ENCODE data around the gene MICA.
"Not testable (repeated sequence)": the region's sequence is repeated elsewhere in the genome, so short reads cannot be mapped to it uniquely, and the experiment has no call there.

Gene MICA

GRCh38 chr6:31441365-31442267 is 38.2 kb downstream of the MICA start:
- peak; percentile 72 for DNase-seq (ENCODE audit: extremely low spot score)
- POLR2A ChIA-PET = interaction anchor here (0.9 to 1.4 kb wide), 4 partner anchors 41 to 53 kb away, joined by 3 to 9 read pairs (median 6); no protein-coding TSS in a partner anchor
- no peak for TF ChIP-seq SP1 (IDR thresholded peaks at IDR 0.05)
- TF ChIP-seq NFRKB (IDR thresholded peaks at IDR 0.05) = no peak
- no peak for TF ChIP-seq FOXK2 (IDR thresholded peaks at IDR 0.05)
- no peak for TF ChIP-seq FOXA1 (IDR thresholded peaks at IDR 0.05)
- no peak for TF ChIP-seq FOXM1 (IDR thresholded peaks at IDR 0.05; ENCODE audit: borderline replicate concordance)
- no peak for TF ChIP-seq CTBP1 (IDR thresholded peaks at IDR 0.05; ENCODE audit: borderline replicate concordance)
- no peak for TF ChIP-seq BHLHE40 (IDR thresholded peaks at IDR 0.05; ENCODE audit: borderline replicate concordance)
- no peak for TF ChIP-seq SUZ12 (IDR thresholded peaks at IDR 0.05)
- TF ChIP-seq ZNF384 (IDR thresholded peaks at IDR 0.05) = no peak
- no peak for TF ChIP-seq ARNT (IDR thresholded peaks at IDR 0.05)
- TF ChIP-seq ELF4 (IDR thresholded peaks at IDR 0.05) = no peak
- TF ChIP-seq PKNOX1 (IDR thresholded peaks at IDR 0.05) = no peak
- no peak for TF ChIP-seq HDGF (IDR thresholded peaks at IDR 0.05; ENCODE audit: borderline replicate concordance)
- no peak for TF ChIP-seq LEF1 (IDR thresholded peaks at IDR 0.05; ENCODE audit: borderline replicate concordance)
- CTCF ChIA-PET = interaction anchor here (0.6 to 1.6 kb wide), 11 partner anchors 10 to 784 kb away, joined by 3 to 17 read pairs (median 4); partner anchors contain the start of gene MICA

DNA sequence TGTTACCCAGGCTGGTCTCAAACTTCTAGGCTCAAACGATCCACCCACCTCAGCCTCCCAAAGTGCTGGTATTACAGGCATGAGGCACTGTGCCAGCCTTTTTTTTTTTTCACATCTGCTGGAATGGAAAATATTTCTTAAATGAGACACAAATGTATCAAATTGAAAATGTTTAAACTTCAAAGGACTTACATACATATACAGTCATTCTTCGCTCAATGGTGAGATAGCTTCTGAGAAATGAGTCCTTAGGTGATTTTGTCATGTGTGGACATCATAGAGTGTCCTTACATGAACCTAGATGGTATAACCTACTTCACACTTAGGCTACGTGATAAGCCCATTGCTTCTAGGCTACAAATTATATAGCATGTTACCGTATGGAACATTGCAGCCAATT is 43.1 kb downstream of the MICA start:
- ChIA-PET CTCF (no interaction called here), POLR2A (no interaction called here)
- no peak for TF ChIP-seq FOXA1 (IDR thresholded peaks at IDR 0.05)
- TF ChIP-seq ELF4 (IDR thresholded peaks at IDR 0.05) = no peak
- no peak for TF ChIP-seq ARNT (IDR thresholded peaks at IDR 0.05)
- TF ChIP-seq ZNF384 (IDR thresholded peaks at IDR 0.05) = no peak
- TF ChIP-seq SUZ12 (IDR thresholded peaks at IDR 0.05) = no peak
- no peak for TF ChIP-seq NFRKB (IDR thresholded peaks at IDR 0.05)
- no peak for TF ChIP-seq FOXK2 (IDR thresholded peaks at IDR 0.05)
- TF ChIP-seq L3MBTL2 (conservative IDR thresholded peaks at IDR 0.05) = no peak
- TF ChIP-seq BHLHE40 (IDR thresholded peaks at IDR 0.05; ENCODE audit: borderline replicate concordance) = no peak
- TF ChIP-seq TARDBP (IDR thresholded peaks at IDR 0.05) = no peak
- TF ChIP-seq SP1 (IDR thresholded peaks at IDR 0.05) = no peak
- no peak for DNase-seq (ENCODE audit: extremely low spot score)

GRCh38 chr6:31446999-31447789 is 43.8 kb downstream of the MICA start:
- CTCF ChIA-PET; POLR2A ChIA-PET; DNase-seq (ENCODE audit: extremely low spot score): not testable (repeated sequence)

DNA sequence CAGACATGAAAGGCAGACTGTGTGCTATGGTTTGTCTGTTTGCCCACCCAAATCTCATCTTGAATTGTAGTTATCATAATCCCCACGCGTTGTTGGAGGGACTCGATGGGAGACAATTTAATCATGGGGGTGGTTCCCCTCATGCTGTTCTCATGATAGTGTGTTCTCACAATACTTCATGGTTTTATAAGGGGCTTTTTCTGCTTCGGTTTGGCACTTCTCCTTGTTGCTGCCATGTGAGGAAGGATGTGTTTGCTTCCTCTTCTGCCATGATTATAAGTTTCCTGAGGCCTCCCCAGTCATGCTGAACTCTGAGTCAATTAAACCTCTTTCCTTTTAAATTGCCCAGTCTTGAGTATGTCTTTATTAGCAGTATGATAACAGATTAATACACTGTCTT is 47.4 kb downstream of the MICA start:
- POLR2A ChIA-PET = no interaction called here
- CTCF ChIA-PET = interaction anchor here (0.5 kb wide), 1 partner anchor 774 kb away, joined by 3 read pairs; no protein-coding TSS in a partner anchor
- no peak for DNase-seq (ENCODE audit: extremely low spot score)
- TF ChIP-seq FOXA1 (IDR thresholded peaks at IDR 0.05) (no peak), L3MBTL2 (conservative IDR thresholded peaks at IDR 0.05) (no peak), CTBP1 (IDR thresholded peaks at IDR 0.05; ENCODE audit: borderline replicate concordance) (no peak), FOXM1 (IDR thresholded peaks at IDR 0.05; ENCODE audit: borderline replicate concordance) (no peak), BHLHE40 (IDR thresholded peaks at IDR 0.05; ENCODE audit: borderline replicate concordance) (no peak), LEF1 (IDR thresholded peaks at IDR 0.05; ENCODE audit: borderline replicate concordance) (no peak), ELF4 (IDR thresholded peaks at IDR 0.05) (no peak), NFRKB (IDR thresholded peaks at IDR 0.05) (no peak), PKNOX1 (IDR thresholded peaks at IDR 0.05) (no peak), SP1 (IDR thresholded peaks at IDR 0.05) (no peak), ZNF384 (IDR thresholded peaks at IDR 0.05) (no peak), SUZ12 (IDR thresholded peaks at IDR 0.05) (no peak), FOXK2 (IDR thresholded peaks at IDR 0.05) (no peak), HDGF (IDR thresholded peaks at IDR 0.05; ENCODE audit: borderline replicate concordance) (no peak)

DNA sequence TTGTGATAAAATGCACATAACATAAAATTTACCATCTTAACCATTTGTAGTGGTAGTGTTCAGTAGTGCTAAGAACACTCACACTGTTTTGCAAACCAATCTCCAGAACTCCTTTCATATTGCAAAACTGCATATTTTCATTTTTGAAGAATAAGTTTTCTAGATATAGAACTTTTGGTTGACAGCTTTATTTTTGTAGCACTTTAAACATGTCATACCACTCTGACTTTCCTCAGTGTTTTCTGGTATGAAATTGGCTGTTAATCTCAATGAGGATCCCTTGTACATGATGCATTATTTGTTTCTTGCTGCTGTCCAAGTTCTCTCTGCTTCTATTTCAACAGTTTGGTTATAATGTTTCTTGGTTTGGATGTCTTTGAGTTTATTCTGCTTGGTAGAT is 49.5 kb downstream of the MICA start:
- TF ChIP-seq ARNT (IDR thresholded peaks at IDR 0.05) = no peak
- no peak for TF ChIP-seq FOXA1 (IDR thresholded peaks at IDR 0.05)
- TF ChIP-seq SUZ12 (IDR thresholded peaks at IDR 0.05) = no peak
- TF ChIP-seq SP1 (IDR thresholded peaks at IDR 0.05) = no peak
- no peak for TF ChIP-seq TARDBP (IDR thresholded peaks at IDR 0.05)
- TF ChIP-seq PKNOX1 (IDR thresholded peaks at IDR 0.05) = no peak
- no peak for TF ChIP-seq FOXK2 (IDR thresholded peaks at IDR 0.05)
- TF ChIP-seq ELF4 (IDR thresholded peaks at IDR 0.05) = no peak
- no peak for TF ChIP-seq LEF1 (IDR thresholded peaks at IDR 0.05; ENCODE audit: borderline replicate concordance)
- no peak for TF ChIP-seq ZNF384 (IDR thresholded peaks at IDR 0.05)
- no peak for TF ChIP-seq HDGF (IDR thresholded peaks at IDR 0.05; ENCODE audit: borderline replicate concordance)
- TF ChIP-seq L3MBTL2 (conservative IDR thresholded peaks at IDR 0.05) = no peak
- no peak for TF ChIP-seq CTBP1 (IDR thresholded peaks at IDR 0.05; ENCODE audit: borderline replicate concordance)
- TF ChIP-seq NFRKB (IDR thresholded peaks at IDR 0.05) = no peak
- TF ChIP-seq BHLHE40 (IDR thresholded peaks at IDR 0.05; ENCODE audit: borderline replicate concordance) = no peak
- TF ChIP-seq FOXM1 (IDR thresholded peaks at IDR 0.05; ENCODE audit: borderline replicate concordance) = no peak
- CTCF ChIA-PET = interaction anchor here (0.7 kb wide), 1 partner anchor 10 kb away, joined by 3 read pairs; no protein-coding TSS in a partner anchor
- no peak for DNase-seq (ENCODE audit: extremely low spot score)
- POLR2A ChIA-PET = no interaction called here

Measured in HEK293T (cell line).